GM13976 (cell line): ENCODE data around the gene GNAQ.

Experiments used
- DNase-seq: peaks from one replicate; pipeline ENCODE4 v3.0.0; 2012; ENCODE audit warnings: low spot score
- CTCF ChIP-seq: IDR thresholded peaks from 2 replicates; pipeline ENCODE4 v1.5.1; 2012; ENCODE audit warnings: borderline replicate concordance, mild to moderate bottlenecking; ENCODE audit not compliant: insufficient read depth; ENCODE audit errors: extremely low read depth, missing control alignments, control extremely low read depth
- in situ Hi-C: fragments of 300-500 bp; cut with MboI; formaldehyde crosslinking; loops from one replicate; pipeline ENCODE4 v1.12.0; 2022; ENCODE audit warnings: low sequenced_read_pairs, mixed read lengths, inconsistent platforms; ENCODE audit not compliant: unreplicated experiment

The GNAQ gene

GRCh38 chr9:77834898-77835488 is 196.6 kb downstream of the GNAQ start:
- in situ Hi-C loops = no loop called here
- no peak for TF ChIP-seq CTCF
- DNase-seq = no peak

- DNase-seq = no peak
- in situ Hi-C loops = no loop called here
- no peak for TF ChIP-seq CTCF
These were observed 197.8 kb downstream of the GNAQ start for GRCh38 chr9:77833561-77834429.

GRCh38 chr9:77832639-77833038 is 199.0 kb downstream of the GNAQ start:
- in situ Hi-C loops = no loop called here
- TF ChIP-seq CTCF = no peak
- DNase-seq = no peak

GRCh38 chr9:77831781-77832180 is 199.8 kb downstream of the GNAQ start:
- in situ Hi-C loops = no loop called here
- no peak for TF ChIP-seq CTCF
- DNase-seq = no peak

- DNase-seq = no peak
- in situ Hi-C loops = no loop called here
- TF ChIP-seq CTCF = no peak
These were observed 200.9 kb downstream of the GNAQ start for GRCh38 chr9:77830618-77831285.

- in situ Hi-C loops = no loop called here
- no peak for TF ChIP-seq CTCF
- DNase-seq = no peak
These were observed 202.2 kb downstream of the GNAQ start for GRCh38 chr9:77829420-77829819.
